OCI-LY1 (cell line): ENCODE results near the gene PACRG.

Source experiments
- H2AFZ ChIP-seq: fragments of 200-600 bp; sonication (generic), shearing (Covaris generic); 2 replicates; pipeline ENCODE4 v1.6.0; 2014; ENCODE audit warnings: antibody characterized with exemption, mild to moderate bottlenecking, low read length
- H3F3A ChIP-seq: fragments of 200-600 bp; sonication (generic), shearing (Covaris generic); 2 replicates; pipeline ENCODE4 v1.6.0; 2014; ENCODE audit warnings: mild to moderate bottlenecking, antibody characterized with exemption, low read length, moderate library complexity; ENCODE audit not compliant: insufficient read depth
- H3K27ac ChIP-seq: fragments of 200-600 bp; sonication (generic); 2 replicates; pipeline ENCODE4 v1.5.1; 2014; ENCODE audit warnings: low read length, mixed run types, mild to moderate bottlenecking, low read depth; ENCODE audit not compliant: poor library complexity, severe bottlenecking
- H3K27me3 ChIP-seq: fragments of 200-600 bp; sonication (generic); 2 replicates; pipeline ENCODE4 v1.6.0; 2014; ENCODE audit warnings: antibody characterized with exemption, mild to moderate bottlenecking, low read length, moderate library complexity; ENCODE audit not compliant: insufficient read depth
- H3K36me3 ChIP-seq: fragments of 200-600 bp; sonication (generic); 2 replicates; pipeline ENCODE4 v1.6.1; 2014; ENCODE audit warnings: mild to moderate bottlenecking, antibody characterized with exemption, low read length, moderate library complexity, mixed read lengths; ENCODE audit not compliant: insufficient read depth
- H3K4me1 ChIP-seq: fragments of 200-600 bp; sonication (generic); 2 replicates; pipeline ENCODE4 v1.5.1; 2014; ENCODE audit warnings: mild to moderate bottlenecking, low read length, moderate library complexity; ENCODE audit not compliant: insufficient read depth, severe bottlenecking
- H3K4me2 ChIP-seq: fragments of 200-600 bp; sonication (generic), shearing (Covaris generic); 2 replicates; pipeline ENCODE4 v1.6.1; 2014; ENCODE audit warnings: low read length
- H3K4me3 ChIP-seq: fragments of 200-600 bp; sonication (generic); 2 replicates; pipeline ENCODE4 v1.5.1; 2014; ENCODE audit warnings: low read length, low read depth, mild to moderate bottlenecking, mixed read lengths; ENCODE audit not compliant: poor library complexity, severe bottlenecking
- H3K79me2 ChIP-seq: fragments of 200-600 bp; shearing (Covaris generic); 2 replicates; pipeline ENCODE4 v1.6.1; 2016; ENCODE audit warnings: mixed run types, low read length, mixed read lengths; ENCODE audit not compliant: insufficient read depth
- H3K9ac ChIP-seq: fragments of 200-600 bp; sonication (generic), shearing (Covaris generic); 2 replicates; pipeline ENCODE4 v1.6.1; 2014; ENCODE audit warnings: mild to moderate bottlenecking, low read length, mixed read lengths
- H3K9me2 ChIP-seq: fragments of 200-600 bp; sonication (generic), shearing (Covaris generic); 2 replicates; pipeline ENCODE4 v1.6.1; 2014; ENCODE audit warnings: low read depth, mild to moderate bottlenecking, low read length, mixed read lengths
- H3K9me3 ChIP-seq: fragments of 200-600 bp; shearing (Covaris generic); 2 replicates; pipeline ENCODE4 v1.6.1; 2014; ENCODE audit warnings: low read length, mixed read lengths
- H4K20me1 ChIP-seq: fragments of 200-600 bp; sonication (generic), shearing (Covaris generic); 2 replicates; pipeline ENCODE4 v1.6.0; 2016; ENCODE audit warnings: mild to moderate bottlenecking, low read length; ENCODE audit not compliant: insufficient read depth
- CTCF ChIP-seq: fragments of 200-600 bp; sonication (generic), shearing (Covaris generic); IDR thresholded peaks from 2 replicates; pipeline ENCODE4 v1.5.1; 2017; ENCODE audit warnings: mild to moderate bottlenecking, antibody characterized with exemption, low read length, moderate library complexity, mixed read lengths
- EZH2 ChIP-seq: fragments of 200-600 bp; sonication (generic), shearing (Covaris generic); IDR thresholded peaks from 2 replicates; pipeline ENCODE4 v1.8.0; 2017; ENCODE audit warnings: borderline replicate concordance, mixed run types, mild to moderate bottlenecking, antibody characterized with exemption, low read length, moderate library complexity, mixed read lengths

PACRG gene

GRCh38 chr6:162733489-162733888 lies 5.7 kb downstream of the PACRG start:
- Histone ChIP-seq H3K9ac (no peak overlapping the region), H3K4me3 (no peak overlapping the region), H3F3A (no peaks in the 10 kb centered on the region), H3K9me2 (no peaks in the 10 kb centered on the region), H3K27ac (no peak overlapping the region), H3K4me2 (no peak overlapping the region), H3K79me2 (no peaks in the 10 kb centered on the region), H4K20me1 (no peaks in the 10 kb centered on the region), H2AFZ (no peak overlapping the region), H3K36me3 (no peaks in the 10 kb centered on the region), H3K27me3 (no peaks in the 10 kb centered on the region), H3K9me3 (no peaks in the 10 kb centered on the region), H3K4me1 (no peaks in the 10 kb centered on the region)
- TF ChIP-seq CTCF (no peak), EZH2 (no peak)

DNA sequence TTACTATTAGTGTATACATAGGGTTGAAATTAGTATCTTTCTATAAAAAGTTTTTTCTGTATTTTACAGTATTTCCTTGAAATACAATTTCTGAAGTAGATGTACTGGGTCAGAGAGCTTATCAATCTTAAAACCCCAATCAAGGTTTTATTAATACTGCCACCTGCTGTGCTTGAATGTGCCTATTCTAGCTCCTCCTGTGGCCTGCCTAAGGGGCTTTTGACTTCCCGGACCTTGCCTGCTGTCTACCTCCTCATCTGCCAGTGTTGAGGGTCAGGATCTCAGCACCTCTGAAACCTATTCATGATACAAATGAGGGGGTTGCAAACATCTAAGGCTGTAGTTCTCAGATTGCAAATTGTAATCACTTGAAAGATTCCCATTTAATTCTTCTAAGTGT lies 9.2 kb downstream of the PACRG start:
- no peak overlapping the region for H3K4me3 ChIP-seq
- no peaks in the 10 kb centered on the region for H4K20me1 ChIP-seq

DNA sequence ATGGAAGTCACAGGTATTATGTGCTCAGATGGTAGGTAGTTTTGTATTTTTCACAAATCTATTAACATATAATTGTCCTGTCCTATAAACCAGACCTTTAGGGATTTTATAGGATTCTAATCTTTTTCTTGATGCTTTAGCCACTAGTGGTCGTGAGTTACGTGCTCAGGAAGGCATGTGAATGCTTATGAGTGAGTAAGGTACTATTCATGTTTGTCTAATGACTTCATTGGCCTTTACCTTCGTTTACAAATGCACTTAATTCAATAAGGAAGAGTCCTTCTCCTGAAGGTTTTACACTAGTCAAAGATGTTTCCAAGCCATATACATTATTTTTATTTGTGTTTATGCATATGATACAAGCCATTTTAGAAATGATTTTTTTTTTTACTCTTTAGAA lies 23.0 kb downstream of the PACRG start:
- Histone ChIP-seq H3F3A (no peaks in the 10 kb centered on the region), H3K9me2 (no peaks in the 10 kb centered on the region), H3K27ac (no peak overlapping the region), H3K4me1 (no peaks in the 10 kb centered on the region), H3K36me3 (no peaks in the 10 kb centered on the region), H3K79me2 (no peaks in the 10 kb centered on the region), H3K27me3 (no peaks in the 10 kb centered on the region), H2AFZ (no peak overlapping the region), H3K9me3 (no peaks in the 10 kb centered on the region), H3K9ac (no peak overlapping the region), H4K20me1 (no peaks in the 10 kb centered on the region), H3K4me2 (no peak overlapping the region), H3K4me3 (no peak overlapping the region)
- TF ChIP-seq EZH2 (no peak), CTCF (no peak)

More for the DNA sequence above, 9.2 kb downstream of the PACRG start:
- no peaks in the 10 kb centered on the region for H3F3A ChIP-seq
- no peak for TF ChIP-seq EZH2
- TF ChIP-seq CTCF, result peak; percentile 16; the same call in 1 of the 2 replicates
- H3K36me3 ChIP-seq, result no peaks in the 10 kb centered on the region
- H3K27ac ChIP-seq, result no peak overlapping the region
- no peak overlapping the region for H3K4me2 ChIP-seq
- no peaks in the 10 kb centered on the region for H3K27me3 ChIP-seq
- no peak overlapping the region for H2AFZ ChIP-seq
- no peaks in the 10 kb centered on the region for H3K9me3 ChIP-seq
- no peaks in the 10 kb centered on the region for H3K4me1 ChIP-seq
- H3K79me2 ChIP-seq, result no peaks in the 10 kb centered on the region
- no peaks in the 10 kb centered on the region for H3K9me2 ChIP-seq
- no peak overlapping the region for H3K9ac ChIP-seq
